CD14-positive monocyte (primary cell): ENCODE measurements around the gene FNDC1. TPM values are rescaled to one million over a fixed set of nuclear protein-coding genes. Genes with fewer than 3 reads are reported as not detected.

Experiments
- DNase-seq, 3 donors: peaks; one replicate each; pipeline ENCODE4 v3.0.0-alpha.2; 2011 to 2022
- H2AFZ ChIP-seq: 2 replicates; pipeline ENCODE4 v1.6.0; 2012; ENCODE audit warnings: mild to moderate bottlenecking, low read depth, low read length, inconsistent platforms; ENCODE audit not compliant: insufficient read depth, poor library complexity, severe bottlenecking
- H3K27ac ChIP-seq, 2 donors: 1 replicate in 1 of 2; 2 replicates in 1 of 2; pipeline ENCODE4 v1.5.1; 2012 to 2013; ENCODE audit warnings: low read length in 2 of 2, control low read depth in 1 of 2, inconsistent platforms in 1 of 2, low read depth in 1 of 2, mild to moderate bottlenecking in 1 of 2
- H3K27me3 ChIP-seq, 2 donors: one replicate each; pipeline versions ENCODE4 v1.6.0 to v1.6.1; 2011 to 2013; ENCODE audit warnings: low read length in 2 of 2; ENCODE audit not compliant: control insufficient read depth in 2 of 2, insufficient read depth in 2 of 2
- H3K36me3 ChIP-seq, 2 donors: replicated peaks in 1 of 2; 1 replicate in 1 of 2; 2 replicates in 1 of 2; pipeline versions ENCODE4 v1.5.1 to v1.6.1; 2012 to 2013; ENCODE audit warnings: low read length in 2 of 2, control low read depth in 1 of 2, inconsistent platforms in 1 of 2, mild to moderate bottlenecking in 1 of 2; ENCODE audit not compliant: insufficient read depth in 2 of 2, control insufficient read depth in 1 of 2
- H3K4me1 ChIP-seq, 2 donors: 1 replicate in 1 of 2; 2 replicates in 1 of 2; pipeline versions ENCODE4 v1.5.1 to v1.6.1; 2012 to 2013; ENCODE audit warnings: low read length in 2 of 2, control low read depth in 1 of 2, inconsistent platforms in 1 of 2, mild to moderate bottlenecking in 1 of 2, moderate library complexity in 1 of 2; ENCODE audit not compliant: insufficient read depth in 2 of 2, control insufficient read depth in 1 of 2
- H3K4me2 ChIP-seq: replicated peaks from 2 replicates; pipeline ENCODE3; 2012; ENCODE audit warnings: low read length, moderate library complexity, mild to moderate bottlenecking; ENCODE audit not compliant: poor library complexity, severe bottlenecking; ENCODE audit errors: extremely low read depth
- H3K4me3 ChIP-seq, 3 experiments: fragments of 200-600 bp in 1 of 3; sonication (generic) in 1 of 3; replicated peaks in 1 of 3; 1 replicate in 2 of 3; 2 replicates in 1 of 3; pipeline ENCODE4 v1.5.1; 2011 to 2013; ENCODE audit warnings: low read length in 3 of 3, mild to moderate bottlenecking in 3 of 3, control low read depth in 2 of 3, low read depth in 2 of 3, inconsistent platforms in 1 of 3, moderate library complexity in 1 of 3
- H3K79me2 ChIP-seq: 2 replicates; pipeline ENCODE4 v1.6.0; 2012; ENCODE audit warnings: mild to moderate bottlenecking, control low read depth, inconsistent platforms, low read length, moderate library complexity; ENCODE audit not compliant: insufficient read depth
- H3K9ac ChIP-seq: 2 replicates; pipeline ENCODE4 v1.6.0; 2017; ENCODE audit warnings: low read length, mild to moderate bottlenecking; ENCODE audit not compliant: insufficient read depth, poor library complexity, severe bottlenecking
- H3K9me3 ChIP-seq, 2 donors: replicated peaks in 1 of 2; 1 replicate in 1 of 2; 2 replicates in 1 of 2; pipeline versions ENCODE4 v1.5.1 to v1.6.1; 2012 to 2013; ENCODE audit warnings: low read length in 2 of 2, control low read depth in 1 of 2; ENCODE audit not compliant: control insufficient read depth in 1 of 2, insufficient read depth in 1 of 2
- H4K20me1 ChIP-seq: 2 replicates; pipeline ENCODE4 v1.6.0; 2012; ENCODE audit warnings: mild to moderate bottlenecking, low read length, control low read depth, moderate library complexity; ENCODE audit not compliant: insufficient read depth
- H3K27ac Mint-ChIP-seq, 7 donors: one replicate each; pipeline ENCODE4 v1.8.0; 2020; ENCODE audit warnings: mild to moderate bottlenecking in 7 of 7, mixed read lengths in 7 of 7, moderate library complexity in 6 of 7, inconsistent platforms in 2 of 7
- H3K27me3 Mint-ChIP-seq, 3 donors: one replicate each; pipeline ENCODE4 v1.8.0; 2021 to 2022; ENCODE audit warnings: low read depth in 3 of 3, mild to moderate bottlenecking in 3 of 3, mixed read lengths in 3 of 3, moderate library complexity in 3 of 3, inconsistent platforms in 1 of 3
- H3K36me3 Mint-ChIP-seq, 2 donors: one replicate each; pipeline ENCODE4 v1.8.0; 2020; ENCODE audit warnings: mixed read lengths in 2 of 2, inconsistent platforms in 1 of 2, mild to moderate bottlenecking in 1 of 2
- H3K4me1 Mint-ChIP-seq: one replicate; pipeline ENCODE4 v1.8.0; 2020; ENCODE audit warnings: mild to moderate bottlenecking, mixed read lengths
- H3K4me3 Mint-ChIP-seq, 2 donors: one replicate each; pipeline ENCODE4 v1.8.0; 2020; ENCODE audit warnings: mild to moderate bottlenecking in 2 of 2, mixed read lengths in 2 of 2, moderate library complexity in 1 of 2
- H3K9me3 Mint-ChIP-seq, 7 donors: one replicate each; pipeline ENCODE4 v1.8.0; 2020 to 2022; ENCODE audit warnings: mixed read lengths in 7 of 7, mild to moderate bottlenecking in 6 of 7, moderate library complexity in 6 of 7, inconsistent platforms in 2 of 7
- WGBS: methylation state at CpG from one replicate; pipeline ENCODE4 v1.1.5; 2013; ENCODE audit warnings: missing lambda C conversion rate; ENCODE audit not compliant: insufficient coverage; 5-methylcytosine and 5-hydroxymethylcytosine counted together
- intact Hi-C, 2 donors: fragments of 100-400 bp; cut with micrococcal nuclease; formaldehyde crosslinking; loops; one replicate each; pipeline versions ENCODE4 v1.15.0 to v1.15.1; 2023
- polyA plus RNA-seq, 3 donors: library from polyadenylated mRNA; depleted of rRNA in 1 of 3; unstranded in 2 of 3; stranded (reverse) in 1 of 3; fragments of 300-500 nt in 2 of 3; fragments of >200 nt in 1 of 3; fragmentation: Illumina TruSeq in 2 of 3; gene quantifications; 1 replicate in 2 of 3; 2 replicates in 1 of 3; pipeline ENCODE4 v1.2.3, GENCODE V29; 2012 to 2021
- TF ChIP-seq, protein P1 (sequence below): fragments of 200-600 bp; IDR thresholded peaks from one replicate; pipeline ENCODE4 v1.8.0; 2022; ENCODE audit warnings: antibody characterized with exemption, mild to moderate bottlenecking

Gene FNDC1
- polyA plus RNA-seq, 3 donors: not detected

DNA sequence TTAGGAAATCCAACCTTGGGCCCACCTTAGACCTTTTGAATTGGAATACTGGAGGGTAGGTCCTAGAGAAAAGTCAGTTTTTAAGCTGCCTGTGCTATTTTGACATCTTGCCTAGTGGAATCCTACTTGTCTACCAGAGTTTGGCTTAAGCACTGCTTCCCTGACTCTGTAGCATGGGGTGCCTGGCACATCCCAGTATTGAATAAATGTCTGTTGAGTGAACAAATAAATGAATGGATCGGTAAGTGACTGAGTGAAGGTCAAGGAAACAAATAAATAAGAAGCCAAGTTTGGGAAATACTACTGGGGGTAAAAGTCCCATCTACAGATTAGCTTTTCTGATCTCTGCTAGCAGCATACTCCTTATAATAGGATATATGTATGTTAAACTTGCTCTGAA is 140.5 kb downstream of the FNDC1 start:
- H3K4me3 Mint-ChIP-seq: no peak overlapping the region
- Histone ChIP-seq H3K79me2 (no peaks in the 10 kb centered on the region), H3K4me3 (no peak overlapping the region), H3K27me3 (no peaks in the 10 kb centered on the region), H3K4me1 (no peaks in the 10 kb centered on the region), H2AFZ (no peak overlapping the region), H3K4me2 (no peak overlapping the region), H3K9me3 (no peaks in the 10 kb centered on the region), H4K20me1 (no peaks in the 10 kb centered on the region), H3K27ac (no peak overlapping the region), H3K36me3 (no peaks in the 10 kb centered on the region), H3K9ac (no peak overlapping the region)
- no peaks in the 10 kb centered on the region for H3K4me1 Mint-ChIP-seq
- no peak overlapping the region for H3K27ac Mint-ChIP-seq
- WGBS: no CpG with 5 or more reads among the region's 1 CpG
- no peaks in the 10 kb centered on the region for H3K36me3 Mint-ChIP-seq
- TF ChIP-seq, protein P1, sequence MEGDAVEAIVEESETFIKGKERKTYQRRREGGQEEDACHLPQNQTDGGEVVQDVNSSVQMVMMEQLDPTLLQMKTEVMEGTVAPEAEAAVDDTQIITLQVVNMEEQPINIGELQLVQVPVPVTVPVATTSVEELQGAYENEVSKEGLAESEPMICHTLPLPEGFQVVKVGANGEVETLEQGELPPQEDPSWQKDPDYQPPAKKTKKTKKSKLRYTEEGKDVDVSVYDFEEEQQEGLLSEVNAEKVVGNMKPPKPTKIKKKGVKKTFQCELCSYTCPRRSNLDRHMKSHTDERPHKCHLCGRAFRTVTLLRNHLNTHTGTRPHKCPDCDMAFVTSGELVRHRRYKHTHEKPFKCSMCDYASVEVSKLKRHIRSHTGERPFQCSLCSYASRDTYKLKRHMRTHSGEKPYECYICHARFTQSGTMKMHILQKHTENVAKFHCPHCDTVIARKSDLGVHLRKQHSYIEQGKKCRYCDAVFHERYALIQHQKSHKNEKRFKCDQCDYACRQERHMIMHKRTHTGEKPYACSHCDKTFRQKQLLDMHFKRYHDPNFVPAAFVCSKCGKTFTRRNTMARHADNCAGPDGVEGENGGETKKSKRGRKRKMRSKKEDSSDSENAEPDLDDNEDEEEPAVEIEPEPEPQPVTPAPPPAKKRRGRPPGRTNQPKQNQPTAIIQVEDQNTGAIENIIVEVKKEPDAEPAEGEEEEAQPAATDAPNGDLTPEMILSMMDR: no peak
- H3K27me3 Mint-ChIP-seq: peaks cover 0 to 1% (median 1%) of the 10 kb centered on the region in 3 donors
- H3K9me3 Mint-ChIP-seq: peaks cover 0 to 2% (median 0%) of the 10 kb centered on the region in 7 donors
- intact Hi-C loops: no loop called here
- no peak for DNase-seq

DNA sequence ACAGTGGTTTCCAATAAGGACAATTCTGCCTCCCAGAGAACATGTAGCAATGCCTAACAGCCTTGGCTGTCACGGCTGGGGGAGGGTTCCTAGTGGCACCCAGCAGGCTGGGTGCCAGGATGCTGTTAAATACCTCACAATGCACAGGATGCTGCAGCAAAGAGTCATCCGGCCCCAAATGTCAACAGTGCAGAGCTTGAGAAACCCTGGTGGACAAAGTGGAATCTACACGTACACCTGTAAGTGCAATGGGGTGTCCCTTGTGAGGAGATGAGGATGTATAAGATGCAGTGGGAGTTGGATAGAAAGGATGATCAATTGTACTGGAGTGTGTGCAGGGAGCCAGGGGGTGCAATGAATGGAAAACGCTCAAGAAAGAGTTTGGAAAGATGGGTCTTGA is 142.4 kb downstream of the FNDC1 start:
- H2AFZ ChIP-seq: no peak overlapping the region
- TF ChIP-seq, protein P1: no peak
- no peaks in the 10 kb centered on the region for H3K36me3 ChIP-seq
- DNase-seq: no peak
- no peaks in the 10 kb centered on the region for H3K4me1 Mint-ChIP-seq
- H3K9ac ChIP-seq: no peak overlapping the region
- H3K36me3 Mint-ChIP-seq: no peaks in the 10 kb centered on the region
- H3K4me3 Mint-ChIP-seq: no peak overlapping the region
- H4K20me1 ChIP-seq: no peaks in the 10 kb centered on the region
- H3K4me1 ChIP-seq: no peaks in the 10 kb centered on the region
- no peaks in the 10 kb centered on the region for H3K79me2 ChIP-seq
- 78% methylated on average over 4 of the region's 4 CpGs for WGBS
- H3K27me3 Mint-ChIP-seq: peaks cover 0 to 3% (median 1%) of the 10 kb centered on the region in 3 donors
- H3K27me3 ChIP-seq: no peaks in the 10 kb centered on the region
- no peak overlapping the region for H3K4me3 ChIP-seq
- no peaks in the 10 kb centered on the region for H3K9me3 ChIP-seq
- H3K4me2 ChIP-seq: no peak overlapping the region
- no peak overlapping the region for H3K27ac Mint-ChIP-seq
- intact Hi-C loops: no loop called here
- H3K27ac ChIP-seq: no peak overlapping the region
- H3K9me3 Mint-ChIP-seq: peaks cover 0 to 9% (median 2%) of the 10 kb centered on the region in 7 donors
